WTC11 (cell line): ENCODE measurements around the gene VPS35L. TPM values are rescaled to one million over a fixed set of nuclear protein-coding genes. Genes with fewer than 3 reads are reported as not detected.

Source experiments
- ATAC-seq: fragments of 200-7000 bp; cut with Tn5 transposase; 2 replicates; pipeline ENCODE4 v1.10.0; 2021; ENCODE audit warnings: mild to moderate bottlenecking, moderate library complexity
- CTCF ChIA-PET: fragments of 300-600 bp; sonication (Branson Sonifier 250); formaldehyde crosslinking; loops from one replicate; lab custom pipeline; 2021; ENCODE audit warnings: antibody characterized with exemption; lab: Charles Lee
- POLR2A ChIA-PET: fragments of 350-600 bp; sonication (Branson Sonifier 250); formaldehyde crosslinking; loops from one replicate; lab custom pipeline; 2021; ENCODE audit warnings: antibody characterized with exemption; lab: Charles Lee
- DNase-seq: peaks from one replicate; pipeline ENCODE4 v3.0.0; 2021; ENCODE audit warnings: low spot score
- H3K27ac Mint-ChIP-seq: 2 replicates; pipeline ENCODE4 v1.8.0; 2021; ENCODE audit warnings: mixed read lengths
- H3K27me3 Mint-ChIP-seq: 2 replicates; pipeline ENCODE4 v1.8.0; 2021; ENCODE audit warnings: low read depth, mild to moderate bottlenecking, moderate library complexity, mixed read lengths
- H3K36me3 Mint-ChIP-seq: 2 replicates; pipeline ENCODE4 v1.8.0; 2021; ENCODE audit warnings: mixed read lengths
- H3K4me1 Mint-ChIP-seq: 2 replicates; pipeline ENCODE4 v1.8.0; 2022; ENCODE audit warnings: mixed read lengths
- H3K4me3 Mint-ChIP-seq: 2 replicates; pipeline ENCODE4 v1.8.0; 2021; ENCODE audit warnings: mild to moderate bottlenecking, moderate library complexity, mixed read lengths
- H3K9me3 Mint-ChIP-seq: 2 replicates; pipeline ENCODE4 v1.8.0; 2021; ENCODE audit warnings: mixed read lengths
- AR ChIP-seq: fragments of 250-450 bp; sonication (Bioruptor Pico); IDR thresholded peaks from 2 replicates; pipeline ENCODE4 v1.9.0; 2021; ENCODE audit warnings: mild to moderate bottlenecking
- ATF1 ChIP-seq: sonication (generic); formaldehyde crosslinking; IDR thresholded peaks from 2 replicates; pipeline ENCODE4 v1.8.1; 2023; ENCODE audit warnings: mild to moderate bottlenecking, moderate library complexity, missing genetic modification reagents
- CREM ChIP-seq: sonication (generic); formaldehyde crosslinking; IDR thresholded peaks from 2 replicates; pipeline ENCODE4 v1.8.1; 2022; ENCODE audit warnings: mild to moderate bottlenecking, missing genetic modification reagents, moderate library complexity
- E2F1 ChIP-seq: sonication (generic); formaldehyde crosslinking; IDR thresholded peaks from 2 replicates; pipeline ENCODE4 v1.8.0; 2022; ENCODE audit warnings: mild to moderate bottlenecking, missing genetic modification reagents
- ELF4 ChIP-seq: sonication (generic); formaldehyde crosslinking; IDR thresholded peaks from 2 replicates; pipeline ENCODE4 v1.8.1; 2022; ENCODE audit warnings: low read depth, mild to moderate bottlenecking, moderate library complexity, missing genetic modification reagents
- ERG ChIP-seq: fragments of 250-450 bp; sonication (Bioruptor Pico); IDR thresholded peaks from 2 replicates; pipeline ENCODE4 v1.8.0; 2021; ENCODE audit warnings: mild to moderate bottlenecking
- ESRRA ChIP-seq: sonication (generic); formaldehyde crosslinking; IDR thresholded peaks from 2 replicates; pipeline ENCODE4 v1.8.1; 2022; ENCODE audit warnings: mild to moderate bottlenecking, missing genetic modification reagents, borderline replicate concordance
- GABPB1 ChIP-seq: sonication (generic); formaldehyde crosslinking; IDR thresholded peaks from 2 replicates; pipeline ENCODE4 v1.8.1; 2023; ENCODE audit warnings: mild to moderate bottlenecking, missing genetic modification reagents
- HMGA2 ChIP-seq: fragments of 250-450 bp; sonication (Bioruptor Pico); IDR thresholded peaks from 2 replicates; pipeline ENCODE4 v1.4.0; 2021; ENCODE audit warnings: mild to moderate bottlenecking, moderate library complexity
- IRF2 ChIP-seq: sonication (generic); formaldehyde crosslinking; IDR thresholded peaks from 2 replicates; pipeline ENCODE4 v1.8.0; 2022; ENCODE audit warnings: low read depth, missing genetic modification reagents, borderline replicate concordance
- JAZF1 ChIP-seq: fragments of 250-450 bp; sonication (Bioruptor Pico); IDR thresholded peaks from 2 replicates; pipeline ENCODE4 v1.9.0; 2021; ENCODE audit warnings: moderate library complexity, mild to moderate bottlenecking, inconsistent platforms
- JUN ChIP-seq: sonication (generic); formaldehyde crosslinking; IDR thresholded peaks from 2 replicates; pipeline ENCODE4 v1.8.0; 2023; ENCODE audit warnings: mild to moderate bottlenecking, missing genetic modification reagents
- MAX ChIP-seq: sonication (generic); formaldehyde crosslinking; IDR thresholded peaks from 2 replicates; pipeline ENCODE4 v1.8.0; 2022; ENCODE audit warnings: mild to moderate bottlenecking, missing genetic modification reagents
- NR3C1 ChIP-seq: sonication (generic); formaldehyde crosslinking; conservative IDR thresholded peaks from 2 replicates; pipeline ENCODE4 v1.8.1; 2023; ENCODE audit warnings: low read depth, mild to moderate bottlenecking, missing genetic modification reagents
- TP53 ChIP-seq: sonication (generic); formaldehyde crosslinking; IDR thresholded peaks from 2 replicates; pipeline ENCODE4 v1.8.1; 2023; ENCODE audit warnings: mild to moderate bottlenecking, missing genetic modification reagents
- ZBTB21 ChIP-seq: sonication (generic); formaldehyde crosslinking; IDR thresholded peaks from 2 replicates; pipeline ENCODE4 v1.8.1; 2023; ENCODE audit warnings: mild to moderate bottlenecking, missing genetic modification reagents, borderline replicate concordance
- ZNF121 ChIP-seq: sonication (generic); formaldehyde crosslinking; IDR thresholded peaks from 2 replicates; pipeline ENCODE4 v1.8.0; 2023; ENCODE audit warnings: missing genetic modification reagents
- ZNF138 ChIP-seq: sonication (generic); formaldehyde crosslinking; conservative IDR thresholded peaks from 2 replicates; pipeline ENCODE4 v1.8.1; 2022; ENCODE audit warnings: mild to moderate bottlenecking, moderate library complexity, missing genetic modification reagents
- ZNF423 ChIP-seq: fragments of 250-450 bp; sonication (Bioruptor Pico); IDR thresholded peaks from 2 replicates; pipeline ENCODE4 v2.1.2; 2022; ENCODE audit warnings: mild to moderate bottlenecking, moderate library complexity
- ZNF671 ChIP-seq: fragments of 250-450 bp; sonication (Bioruptor Pico); IDR thresholded peaks from 2 replicates; pipeline ENCODE4 v1.8.0; 2021; ENCODE audit warnings: mild to moderate bottlenecking
- total RNA-seq: library from RNA; stranded (reverse); gene quantifications from 3 replicates; pipeline ENCODE4 v1.2.3, GENCODE V29; 2021
- TF ChIP-seq, protein P1 (sequence below): sonication (generic); formaldehyde crosslinking; IDR thresholded peaks from 2 replicates; pipeline ENCODE4 v1.8.1; 2023; ENCODE audit warnings: mild to moderate bottlenecking, missing genetic modification reagents, moderate library complexity
- TF ChIP-seq, protein P2 (sequence below): sonication (generic); formaldehyde crosslinking; IDR thresholded peaks from 2 replicates; pipeline ENCODE4 v1.8.1; 2023; ENCODE audit warnings: mild to moderate bottlenecking, missing genetic modification reagents, moderate library complexity
- TF ChIP-seq, protein P3 (sequence below): sonication (generic); formaldehyde crosslinking; IDR thresholded peaks from 2 replicates; pipeline ENCODE4 v1.8.1; 2022; ENCODE audit warnings: missing genetic modification reagents, borderline replicate concordance

The VPS35L gene
- total RNA-seq, 1 experiment from 2014 or later = 59.7 TPM

DNA sequence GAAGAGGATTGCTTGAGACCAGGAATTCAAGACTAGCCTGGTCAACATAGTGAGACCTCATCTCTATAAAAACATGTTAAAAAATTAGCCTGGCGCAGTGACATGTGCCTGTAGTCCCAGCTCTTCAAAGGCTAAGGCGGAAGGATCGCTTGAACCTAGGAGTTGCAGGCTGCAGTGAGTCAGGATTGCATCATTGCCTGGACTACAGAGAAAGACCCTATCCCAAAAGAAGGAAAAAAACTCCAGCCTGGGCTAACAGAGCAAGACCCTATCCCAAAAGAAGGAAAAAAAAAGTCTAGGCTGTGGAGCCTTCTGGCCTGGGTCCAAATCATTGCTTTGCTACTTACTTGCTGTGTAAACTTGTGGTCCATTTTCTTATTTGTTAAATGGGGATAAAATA is 26.8 kb upstream of the VPS35L start:
- H3K36me3 Mint-ChIP-seq = peaks cover 25% of the 10 kb centered on the region
- POLR2A ChIA-PET = no interaction called here

GRCh38 chr16:19532601-19533000 is 22.9 kb upstream of the VPS35L start:
- no peak overlapping the region for H3K4me3 Mint-ChIP-seq
- H3K27me3 Mint-ChIP-seq = no peaks in the 10 kb centered on the region
- CTCF ChIA-PET = no interaction called here
- TF ChIP-seq ZNF423 (CRISPR knock-in tag) = no peak
- TF ChIP-seq ESRRA (CRISPR knock-in tag) = no peak
- TF ChIP-seq, protein P1, sequence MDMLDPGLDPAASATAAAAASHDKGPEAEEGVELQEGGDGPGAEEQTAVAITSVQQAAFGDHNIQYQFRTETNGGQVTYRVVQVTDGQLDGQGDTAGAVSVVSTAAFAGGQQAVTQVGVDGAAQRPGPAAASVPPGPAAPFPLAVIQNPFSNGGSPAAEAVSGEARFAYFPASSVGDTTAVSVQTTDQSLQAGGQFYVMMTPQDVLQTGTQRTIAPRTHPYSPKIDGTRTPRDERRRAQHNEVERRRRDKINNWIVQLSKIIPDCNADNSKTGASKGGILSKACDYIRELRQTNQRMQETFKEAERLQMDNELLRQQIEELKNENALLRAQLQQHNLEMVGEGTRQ (CRISPR knock-in tag) = no peak
- TF ChIP-seq JAZF1 = no peak
- no peak for TF ChIP-seq MAX
- TF ChIP-seq AR = no peak
- no peak for TF ChIP-seq HMGA2 (CRISPR knock-in tag)
- TF ChIP-seq IRF2 (CRISPR knock-in tag) = no peak
- no peak for TF ChIP-seq CREM (CRISPR knock-in tag)
- TF ChIP-seq ZBTB21 (CRISPR knock-in tag) = no peak
- TF ChIP-seq ZNF121 (CRISPR knock-in tag) = no peak
- TF ChIP-seq ELF4 (CRISPR knock-in tag) = no peak
- TF ChIP-seq ATF1 (CRISPR knock-in tag) = no peak
- TF ChIP-seq, all 79 proteins: peak for 0
- no peaks in the 10 kb centered on the region for H3K9me3 Mint-ChIP-seq
- POLR2A ChIA-PET = no interaction called here
- ATAC-seq = no peak
- no peak for DNase-seq
- no peak overlapping the region for H3K27ac Mint-ChIP-seq
- peaks cover 50% of the 10 kb centered on the region for H3K36me3 Mint-ChIP-seq
- peaks cover 18% of the 10 kb centered on the region for H3K4me1 Mint-ChIP-seq

More for the DNA sequence above, 26.8 kb upstream of the VPS35L start:
- H3K27ac Mint-ChIP-seq = no peak overlapping the region
- no peak for ATAC-seq
- no peaks in the 10 kb centered on the region for H3K27me3 Mint-ChIP-seq
- no peak overlapping the region for H3K4me3 Mint-ChIP-seq
- CTCF ChIA-PET = interaction anchor here (2.5 kb wide), 1 partner anchor 27 kb away, joined by 7 read pairs; the partner anchor contains the start of gene VPS35L
- TF ChIP-seq, protein P2, sequence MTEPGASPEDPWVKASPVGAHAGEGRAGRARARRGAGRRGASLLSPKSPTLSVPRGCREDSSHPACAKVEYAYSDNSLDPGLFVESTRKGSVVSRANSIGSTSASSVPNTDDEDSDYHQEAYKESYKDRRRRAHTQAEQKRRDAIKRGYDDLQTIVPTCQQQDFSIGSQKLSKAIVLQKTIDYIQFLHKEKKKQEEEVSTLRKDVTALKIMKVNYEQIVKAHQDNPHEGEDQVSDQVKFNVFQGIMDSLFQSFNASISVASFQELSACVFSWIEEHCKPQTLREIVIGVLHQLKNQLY (CRISPR knock-in tag) = no peak
- TF ChIP-seq ELF4 (CRISPR knock-in tag) = no peak
- no peaks in the 10 kb centered on the region for H3K9me3 Mint-ChIP-seq
- peaks cover 31% of the 10 kb centered on the region for H3K4me1 Mint-ChIP-seq
- DNase-seq = no peak

- POLR2A ChIA-PET = interaction anchor here (1.3 kb wide), 1 partner anchor 19 kb away, joined by 3 read pairs; the partner anchor contains the start of gene GDE1
- TF ChIP-seq ZNF138 (CRISPR knock-in tag) (no peak), NR3C1 (no peak), JUN (CRISPR knock-in tag) (no peak), E2F1 (CRISPR knock-in tag) (no peak), IRF2 (CRISPR knock-in tag) (no peak), ZNF671 (CRISPR knock-in tag) (no peak), GABPB1 (no peak), ERG (CRISPR knock-in tag) (no peak), TP53 (no peak)
- TF ChIP-seq, protein P3, sequence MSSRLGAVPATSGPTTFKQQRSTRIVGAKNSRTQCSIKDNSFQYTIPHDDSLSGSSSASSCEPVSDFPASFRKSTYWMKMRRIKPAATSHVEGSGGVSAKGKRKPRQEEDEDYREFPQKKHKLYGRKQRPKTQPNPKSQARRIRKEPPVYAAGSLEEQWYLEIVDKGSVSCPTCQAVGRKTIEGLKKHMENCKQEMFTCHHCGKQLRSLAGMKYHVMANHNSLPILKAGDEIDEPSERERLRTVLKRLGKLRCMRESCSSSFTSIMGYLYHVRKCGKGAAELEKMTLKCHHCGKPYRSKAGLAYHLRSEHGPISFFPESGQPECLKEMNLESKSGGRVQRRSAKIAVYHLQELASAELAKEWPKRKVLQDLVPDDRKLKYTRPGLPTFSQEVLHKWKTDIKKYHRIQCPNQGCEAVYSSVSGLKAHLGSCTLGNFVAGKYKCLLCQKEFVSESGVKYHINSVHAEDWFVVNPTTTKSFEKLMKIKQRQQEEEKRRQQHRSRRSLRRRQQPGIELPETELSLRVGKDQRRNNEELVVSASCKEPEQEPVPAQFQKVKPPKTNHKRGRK (CRISPR knock-in tag) = no peak
Observed at GRCh38 chr16:19540241-19540970, 15.1 kb upstream of the VPS35L start.

More at GRCh38 chr16:19540241-19540970, 15.1 kb upstream of the VPS35L start:
- peaks cover 69% of the 10 kb centered on the region for H3K36me3 Mint-ChIP-seq
- H3K9me3 Mint-ChIP-seq = peaks cover 3% of the 10 kb centered on the region; the same call in 1 of the 2 replicates
- CTCF ChIA-PET = interaction anchor here (1.6 kb wide), 1 partner anchor 133 kb away, joined by 3 read pairs; no protein-coding TSS in a partner anchor
- no peak overlapping the region for H3K27ac Mint-ChIP-seq
- ATAC-seq (no peak), DNase-seq (no peak)
- no peaks in the 10 kb centered on the region for H3K4me1 Mint-ChIP-seq
- no peak overlapping the region for H3K4me3 Mint-ChIP-seq
- H3K27me3 Mint-ChIP-seq = no peaks in the 10 kb centered on the region
